Transverse colon (tissue), 4 donors: Measurements from ENCODE around the gene IRF5.

Experiments
- CTCF ChIP-seq, 5 experiments: fragments of 200-600 bp in 3 of 5; fragments of 450-650 bp in 2 of 5; sonication (generic) in 3 of 5; IDR thresholded peaks; 1 replicate in 2 of 5; 2 replicates in 3 of 5; pipeline ENCODE4 v1.5.1; 2016 to 2017; ENCODE audit warnings: antibody characterized with exemption in 5 of 5, inconsistent platforms in 3 of 5, mild to moderate bottlenecking in 2 of 5, moderate library complexity in 1 of 5
- EP300 ChIP-seq: sonication (generic); formaldehyde crosslinking; IDR thresholded peaks from one replicate; pipeline ENCODE4 v1.6.1; 2017; ENCODE audit warnings: antibody characterized with exemption, low read depth
- POLR2A ChIP-seq: fragments of 450-650 bp; IDR thresholded peaks from one replicate; pipeline ENCODE4 v1.6.1; 2016; ENCODE audit warnings: antibody characterized with exemption, mild to moderate bottlenecking, moderate library complexity
- POLR2AphosphoS5 ChIP-seq, 3 donors: sonication (generic); formaldehyde crosslinking; IDR thresholded peaks; one replicate each; pipeline ENCODE4 v1.6.1; 2016; ENCODE audit warnings: antibody characterized with exemption in 3 of 3

DNA sequence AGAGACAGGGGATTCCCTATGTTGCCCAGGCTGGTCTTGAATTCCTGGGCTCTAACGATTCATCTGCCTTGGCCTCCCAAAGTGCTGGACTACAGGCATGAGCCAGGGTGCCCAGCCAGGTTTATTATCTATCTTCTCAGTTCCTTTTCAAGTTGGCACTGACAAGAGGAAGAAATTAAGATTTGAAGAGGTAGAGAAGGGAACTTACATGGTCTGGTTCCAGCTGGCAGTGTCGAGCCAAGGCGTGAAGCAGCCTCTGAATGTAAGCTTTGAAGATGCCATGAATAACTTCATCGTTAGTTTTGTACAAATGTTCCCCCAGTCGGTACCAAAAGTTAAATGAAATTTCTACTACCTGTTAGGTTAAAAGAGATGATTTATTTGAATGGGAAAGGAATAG is 59.5 kb downstream of the IRF5 start:
- no peak for TF ChIP-seq CTCF (IDR thresholded peaks at IDR 0.05)
- no peak for TF ChIP-seq POLR2A
- no peak for TF ChIP-seq EP300
- TF ChIP-seq POLR2AphosphoS5 (IDR thresholded peaks at IDR 0.05), result no peak
